SK-MEL-5 (cell line): ENCODE data around the gene CPNE8. TPM values are rescaled to one million over a fixed set of nuclear protein-coding genes. Genes with fewer than 3 reads are reported as not detected.

Source experiments
- DNase-seq: peaks from one replicate; pipeline ENCODE4 v3.0.0-alpha.2; 2016; ENCODE audit warnings: low read depth, low spot score
- in situ Hi-C: cut with HindIII; loops from 2 replicates; pipeline ENCODE4 v1.10.0; 2016; ENCODE audit warnings: low sequenced_read_pairs, high pct_unique_total_duplicates, low pct_unique_long_range_greater_than_20kb
- total RNA-seq: library from RNA; depleted of rRNA; stranded (reverse); fragments of >200 nt; shearing (Covaris generic); gene quantifications from 2 replicates; pipeline ENCODE4 v1.2.3, GENCODE V29; 2014

The CPNE8 gene
- total RNA-seq, 1 experiment from 2014 or later = 42.3 TPM

- no peak for DNase-seq
These were observed 197.7 kb downstream of the CPNE8 start for GRCh38 chr12:38707648-38708047.

GRCh38 chr12:38697289-38697688 is 208.1 kb downstream of the CPNE8 start:
- DNase-seq = no peak
- in situ Hi-C loops = no loop called here

More at GRCh38 chr12:38707648-38708047, 197.7 kb downstream of the CPNE8 start:
- in situ Hi-C loops = no loop called here

GRCh38 chr12:38695057-38695456 is 210.3 kb downstream of the CPNE8 start:
- in situ Hi-C loops = no loop called here
- DNase-seq = no peak

GRCh38 chr12:38691164-38691563 is 214.2 kb downstream of the CPNE8 start:
- in situ Hi-C loops = no loop called here
- no peak for DNase-seq

GRCh38 chr12:38690646-38691045 is 214.7 kb downstream of the CPNE8 start:
- DNase-seq = peak; percentile 17
- in situ Hi-C loops = no loop called here

GRCh38 chr12:38689704-38690103 is 215.7 kb downstream of the CPNE8 start:
- in situ Hi-C loops = no loop called here
- no peak for DNase-seq

GRCh38 chr12:38689195-38689594 is 216.2 kb downstream of the CPNE8 start:
- in situ Hi-C loops = no loop called here

GRCh38 chr12:38682521-38682920 is 222.9 kb downstream of the CPNE8 start:
- in situ Hi-C loops = no loop called here
- no peak for DNase-seq

More at GRCh38 chr12:38689195-38689594, 216.2 kb downstream of the CPNE8 start:
- no peak for DNase-seq

GRCh38 chr12:38669530-38669929 is 235.9 kb downstream of the CPNE8 start:
- in situ Hi-C loops = no loop called here
- DNase-seq = no peak

GRCh38 chr12:38669081-38669480 is 236.3 kb downstream of the CPNE8 start:
- in situ Hi-C loops = no loop called here
- no peak for DNase-seq

- in situ Hi-C loops = no loop called here
These were observed 239.0 kb downstream of the CPNE8 start for GRCh38 chr12:38666425-38666824.

GRCh38 chr12:38664661-38665269 is 240.6 kb downstream of the CPNE8 start:
- in situ Hi-C loops = no loop called here
- DNase-seq = peak; percentile 66

More at GRCh38 chr12:38666425-38666824, 239.0 kb downstream of the CPNE8 start:
- DNase-seq = no peak

GRCh38 chr12:38662829-38663228 is 242.6 kb downstream of the CPNE8 start:
- in situ Hi-C loops = no loop called here
- DNase-seq = no peak

- no peak for DNase-seq
- in situ Hi-C loops = no loop called here
These were observed 251.7 kb downstream of the CPNE8 start for GRCh38 chr12:38653650-38654049.

- DNase-seq = no peak
- in situ Hi-C loops = no loop called here
These were observed 256.6 kb downstream of the CPNE8 start for GRCh38 chr12:38648813-38649212.

- in situ Hi-C loops = no loop called here
- DNase-seq = no peak
These were observed 259.2 kb downstream of the CPNE8 start for GRCh38 chr12:38646146-38646545.

- in situ Hi-C loops = no loop called here
- DNase-seq = no peak
These were observed 265.8 kb downstream of the CPNE8 start for GRCh38 chr12:38639625-38640024.

- DNase-seq = no peak
- in situ Hi-C loops = no loop called here
These were observed 267.0 kb downstream of the CPNE8 start for GRCh38 chr12:38638401-38638800.

- in situ Hi-C loops = no loop called here
- DNase-seq = no peak
These were observed 271.9 kb downstream of the CPNE8 start for GRCh38 chr12:38633511-38633910.

- in situ Hi-C loops = no loop called here
- no peak for DNase-seq
These were observed 276.3 kb downstream of the CPNE8 start for GRCh38 chr12:38629064-38629463.
